IPS-NIHi7 (cell line): ENCODE measurements around the gene FRMD5.

Experiments
- DNase-seq: peaks from one replicate; pipeline ENCODE4 v3.0.0; 2012; ENCODE audit warnings: mixed read lengths; ENCODE audit errors: extremely low spot score

Gene FRMD5

DNA sequence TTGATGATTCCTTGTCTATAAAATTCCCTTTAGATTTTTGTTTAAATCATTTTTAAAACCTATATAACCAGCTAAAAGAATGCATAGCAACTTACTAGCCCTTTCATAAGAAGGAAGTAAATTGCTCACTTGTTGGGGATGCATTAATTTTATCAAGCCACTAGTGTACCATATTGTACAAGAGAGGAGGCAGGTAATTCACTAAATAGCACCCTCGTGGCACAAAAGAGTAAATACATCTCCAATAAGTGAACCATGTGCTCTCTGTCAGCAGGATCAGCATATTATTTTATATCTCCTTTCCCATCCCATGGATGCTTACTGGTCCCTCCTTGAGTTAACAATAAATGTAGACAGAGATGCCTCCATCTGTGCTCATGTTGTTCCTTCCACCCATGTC, 34.3 kb downstream of the FRMD5 start:
- DNase-seq: no peak

DNA sequence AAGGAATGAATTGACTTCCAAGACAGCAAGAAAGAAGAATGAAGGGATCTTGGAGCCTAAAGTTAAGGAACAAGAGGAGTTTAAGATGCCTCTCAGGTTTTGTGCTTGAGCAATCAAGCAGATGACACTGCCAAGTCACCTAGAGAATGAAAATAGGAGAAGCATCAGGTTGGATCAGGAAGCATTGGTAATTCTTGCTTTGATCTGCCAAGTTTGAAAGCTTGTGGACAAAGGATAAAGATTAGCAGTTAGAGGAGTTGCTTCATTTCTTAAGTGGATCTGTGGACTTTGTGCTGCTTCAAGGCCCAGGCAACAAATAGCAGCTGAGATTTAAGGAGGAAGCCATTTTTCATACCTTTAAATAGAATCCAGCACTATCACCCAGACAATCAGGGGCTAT, 35.6 kb downstream of the FRMD5 start:
- DNase-seq: no peak

DNA sequence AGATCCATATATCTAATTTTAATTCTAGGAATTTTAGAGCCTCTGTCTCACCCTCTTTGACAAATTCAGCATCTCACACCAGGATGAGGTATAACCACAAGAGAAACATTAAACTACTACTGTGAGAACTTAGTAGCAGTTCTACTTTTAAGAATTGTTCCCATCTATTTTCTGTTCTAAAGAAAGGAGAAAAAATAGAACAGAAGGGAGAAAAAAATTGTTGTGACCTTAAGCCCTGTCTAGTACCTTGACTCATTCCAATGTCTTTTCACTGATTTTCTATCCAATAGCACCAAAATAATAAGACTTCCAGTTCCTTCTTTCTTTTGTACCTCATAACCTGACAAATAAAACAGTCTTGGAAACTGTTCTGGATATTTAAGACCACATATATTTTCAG, 37.0 kb downstream of the FRMD5 start:
- DNase-seq: no peak

DNA sequence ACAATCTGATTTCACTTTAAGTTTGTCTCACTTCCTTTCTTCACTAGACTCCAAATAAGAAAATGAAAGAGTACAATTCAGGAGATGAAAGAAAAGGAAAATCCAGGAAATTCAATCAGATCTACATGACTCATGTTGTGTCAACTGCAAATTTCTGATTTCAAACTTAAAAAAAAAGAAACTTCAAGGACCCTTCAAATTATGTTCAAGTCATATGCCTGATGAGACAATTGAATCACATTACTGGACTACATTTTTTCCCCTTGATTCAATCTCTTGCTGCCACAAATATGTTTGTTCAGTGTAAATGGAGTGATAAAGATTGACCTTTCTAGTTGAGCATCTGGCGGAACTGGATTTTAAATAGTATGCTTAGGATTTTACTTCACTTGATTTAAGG, 37.4 kb downstream of the FRMD5 start:
- DNase-seq: no peak

DNA sequence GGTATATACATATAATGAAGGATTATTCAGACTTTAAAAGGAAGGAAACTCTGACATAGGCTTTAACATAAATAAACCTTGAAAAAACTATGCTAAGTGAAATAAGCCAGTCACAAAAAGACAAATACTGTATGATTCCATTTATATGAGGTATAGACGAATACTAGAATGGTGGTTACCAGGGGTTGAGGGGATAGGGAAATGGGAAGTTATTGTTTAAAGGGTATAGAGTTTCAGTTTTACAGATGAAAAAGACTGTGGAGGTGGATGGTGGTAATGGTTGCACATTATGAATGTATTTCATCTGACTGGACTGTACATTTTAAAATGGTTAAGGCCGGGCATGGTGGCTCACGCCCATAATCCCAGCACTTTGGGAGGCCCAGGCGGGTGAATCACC, 41.7 kb downstream of the FRMD5 start:
- no peak for DNase-seq

DNA sequence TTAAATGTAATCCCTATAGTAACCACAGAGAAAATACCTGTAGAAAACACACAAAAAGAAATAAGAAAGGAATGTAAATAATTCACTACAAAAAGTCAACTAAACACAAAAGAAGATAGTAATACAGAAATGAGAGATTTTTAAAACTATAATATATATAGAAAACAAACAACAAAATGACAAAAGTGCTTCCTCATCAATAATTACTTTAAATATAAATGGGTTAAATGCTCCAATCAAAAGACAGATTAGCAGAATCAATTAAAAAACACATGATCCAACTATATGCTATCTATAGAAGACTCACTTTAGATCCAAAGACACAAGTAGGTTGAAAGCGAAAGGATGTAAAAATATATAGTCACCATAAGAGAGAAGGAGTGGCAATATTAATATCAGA, 45.8 kb downstream of the FRMD5 start:
- no peak for DNase-seq

DNA sequence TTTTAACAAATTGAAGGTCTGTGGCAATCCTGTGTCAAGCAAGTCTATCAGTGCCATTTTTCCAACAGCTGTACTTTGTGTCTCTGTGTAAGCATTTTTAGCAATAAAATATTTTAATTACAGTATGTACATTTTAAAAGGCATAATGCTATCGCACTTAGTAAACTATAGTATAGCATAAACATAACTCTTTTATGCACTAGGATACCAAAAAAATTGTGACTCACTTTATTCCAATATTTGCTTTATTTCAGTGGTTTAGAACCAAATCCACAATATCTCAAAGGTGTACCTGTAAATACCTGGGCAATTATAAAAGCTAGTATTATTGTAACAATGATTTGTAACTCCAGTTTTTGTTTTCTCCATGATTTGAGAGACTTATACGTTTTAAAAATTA, 46.5 kb downstream of the FRMD5 start:
- DNase-seq: no peak

DNA sequence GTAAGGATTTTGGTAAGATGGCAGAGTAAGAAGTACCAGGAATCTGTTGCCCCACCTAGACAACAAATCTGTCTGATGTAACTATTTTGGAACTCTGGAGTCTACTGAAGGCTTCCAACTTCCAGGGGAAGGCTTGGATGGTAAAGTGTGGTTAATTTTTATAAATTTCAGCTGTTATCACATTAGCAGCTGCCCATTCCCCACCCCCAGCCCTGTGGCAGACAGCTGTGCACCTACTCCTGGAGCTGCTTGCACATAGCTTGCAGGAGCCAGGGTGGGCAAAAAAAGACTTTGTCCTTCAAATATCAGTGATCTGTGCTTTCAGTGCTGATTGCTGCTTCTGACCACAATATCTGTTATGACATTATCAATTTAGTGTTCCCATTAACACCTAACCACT, 47.4 kb downstream of the FRMD5 start:
- DNase-seq: no peak

DNA sequence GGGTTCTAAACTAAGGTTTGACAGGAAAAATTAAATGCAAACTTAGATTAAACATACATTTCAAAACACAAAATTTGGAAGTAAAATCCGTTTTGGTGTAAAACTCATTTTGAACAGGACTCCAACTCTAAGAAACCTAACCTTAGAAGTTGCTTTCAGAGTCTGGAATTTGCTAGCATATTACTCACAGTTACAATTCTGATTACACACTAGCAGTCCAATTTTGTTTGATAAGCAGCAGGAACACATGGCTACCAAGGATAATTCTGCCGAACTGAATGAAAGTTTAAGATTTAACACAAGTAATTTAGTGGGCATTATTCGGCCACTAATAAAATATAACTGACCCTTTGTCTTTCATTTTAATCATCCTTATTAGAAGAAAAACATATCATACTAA, 49.6 kb downstream of the FRMD5 start:
- no peak for DNase-seq

DNA sequence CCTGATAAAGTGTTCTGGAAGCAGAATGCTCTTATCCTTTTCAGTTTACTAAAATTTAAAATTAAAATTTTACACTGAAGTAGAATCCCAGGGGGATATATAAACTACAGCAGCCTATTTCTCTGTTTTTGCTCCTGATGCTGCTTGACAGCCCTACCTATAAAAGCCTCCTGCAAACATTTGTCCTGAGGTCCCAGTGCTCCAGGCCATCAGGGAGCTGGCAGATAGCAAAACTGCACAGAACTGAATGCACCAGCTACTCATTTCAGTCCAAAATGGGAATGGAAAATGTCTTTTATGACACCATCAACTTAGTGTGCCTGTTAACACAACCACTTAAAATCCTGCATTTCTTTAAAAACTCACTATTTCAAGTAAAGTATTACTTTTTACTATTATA, 50.1 kb downstream of the FRMD5 start:
- no peak for DNase-seq

DNA sequence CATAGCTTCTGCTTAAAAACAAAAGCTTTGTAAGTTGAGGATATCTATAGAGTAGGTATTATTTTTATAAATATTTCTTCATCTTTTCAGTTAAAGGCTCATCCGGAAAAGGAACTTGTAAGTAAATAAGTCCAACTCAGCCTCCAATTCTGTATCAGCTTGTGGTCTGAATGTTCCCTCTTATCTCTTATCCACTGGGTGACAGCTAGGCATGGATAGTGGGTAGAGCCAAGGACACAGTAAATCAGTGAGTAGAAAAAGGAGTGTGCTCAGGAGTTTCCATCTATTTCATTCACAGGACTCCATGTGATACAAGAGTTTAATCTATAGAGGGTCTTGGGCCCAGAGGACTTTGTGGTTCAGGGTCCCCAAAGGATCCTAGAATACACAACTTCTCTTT, 50.9 kb downstream of the FRMD5 start:
- DNase-seq: no peak

DNA sequence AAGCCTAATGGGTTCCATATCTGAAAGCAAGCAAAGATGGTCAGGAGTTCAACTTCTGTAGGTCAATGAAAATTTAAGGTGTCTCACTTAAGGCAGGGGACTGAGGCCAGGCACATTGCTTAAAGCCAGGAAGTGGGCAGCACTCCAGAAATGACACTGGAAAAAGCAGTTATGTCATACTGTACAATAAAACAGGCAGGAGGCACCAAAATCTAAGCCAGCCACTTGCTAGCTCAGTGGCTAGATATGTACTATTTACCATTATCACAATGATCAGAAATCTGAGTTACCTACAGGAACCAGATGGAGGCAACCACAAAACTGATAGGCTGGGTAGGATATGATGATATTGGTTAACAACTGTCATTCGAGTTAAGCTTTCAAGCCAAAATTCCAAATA, 57.3 kb downstream of the FRMD5 start:
- DNase-seq: no peak

DNA sequence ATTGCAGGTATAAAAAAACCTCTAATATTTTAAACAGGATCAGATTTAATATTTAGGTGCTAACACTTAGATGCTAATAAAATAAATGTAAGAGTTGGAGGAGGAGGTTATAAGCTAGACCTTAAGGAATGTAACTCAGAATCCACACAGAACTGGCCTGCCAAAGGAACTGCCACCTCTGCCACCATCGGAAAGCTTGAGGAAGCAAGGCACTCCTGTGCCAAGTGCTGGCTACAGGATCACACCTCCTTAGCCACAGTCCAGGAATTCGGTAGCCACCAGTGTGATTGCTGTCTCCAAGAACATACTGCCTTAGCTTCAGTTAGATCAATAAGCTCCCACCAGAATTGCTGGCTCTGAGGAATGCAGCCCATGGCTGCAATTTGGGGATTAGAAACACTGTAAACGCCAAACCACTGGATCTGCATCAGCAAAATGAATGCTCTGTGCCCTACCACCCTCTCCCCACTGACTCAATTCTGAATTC, 58.0 kb downstream of the FRMD5 start:
- no peak for DNase-seq

DNA sequence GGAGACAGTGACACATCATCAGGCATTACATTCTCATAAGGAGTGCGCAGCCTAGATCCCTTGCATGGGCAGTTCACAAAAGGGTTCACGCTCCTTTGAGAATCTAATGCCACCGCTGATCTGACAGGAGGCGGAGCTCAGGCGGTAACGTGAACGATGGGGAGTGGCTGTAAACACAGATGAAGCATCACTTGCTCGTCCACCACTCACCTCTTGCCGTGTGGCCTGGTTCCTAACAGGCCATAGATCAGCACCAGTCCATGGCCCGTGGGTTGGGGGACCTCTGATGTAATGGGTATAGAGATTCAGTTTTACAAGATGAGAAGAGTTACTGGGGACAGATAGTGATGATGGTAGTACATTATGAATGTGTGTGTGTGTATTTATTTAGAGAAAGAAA, 63.0 kb downstream of the FRMD5 start:
- no peak for DNase-seq

DNA sequence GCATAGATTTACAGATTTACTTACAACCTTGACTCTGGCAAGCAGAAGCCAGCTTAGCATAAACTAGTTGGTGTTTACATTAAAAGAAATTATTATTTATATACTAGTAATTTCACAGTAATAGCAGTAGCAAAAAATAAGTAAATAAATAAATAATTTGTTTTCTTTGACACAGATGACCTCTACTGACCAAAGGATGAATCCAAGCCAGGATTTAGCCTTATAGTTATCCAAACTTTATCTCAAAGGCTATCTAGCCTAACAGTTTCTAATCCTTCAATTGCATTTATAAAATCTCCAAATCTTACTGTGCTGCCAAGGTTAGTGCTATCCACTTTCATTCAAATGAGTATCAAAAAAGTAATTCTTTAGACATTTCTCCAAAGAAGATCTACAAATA, 64.3 kb downstream of the FRMD5 start:
- DNase-seq: no peak

DNA sequence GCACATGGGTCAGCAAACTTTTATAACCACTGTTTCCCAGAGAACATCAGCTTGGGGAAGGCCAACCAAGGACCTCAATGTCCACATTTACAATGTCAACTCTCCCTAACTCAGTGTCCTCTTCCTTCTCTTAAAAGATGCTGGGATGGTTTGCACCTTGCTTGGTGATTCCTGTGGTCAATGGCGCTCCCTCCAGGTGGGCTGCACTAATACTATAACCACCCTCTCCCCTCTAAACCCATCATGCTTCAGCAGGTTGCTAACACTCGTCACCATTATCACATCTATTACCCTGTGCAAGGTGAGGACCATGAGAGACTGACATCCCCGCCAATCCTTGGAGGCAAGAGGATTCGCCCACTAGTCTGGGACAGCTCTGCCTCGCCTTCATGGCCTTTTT, 65.2 kb downstream of the FRMD5 start:
- no peak for DNase-seq

DNA sequence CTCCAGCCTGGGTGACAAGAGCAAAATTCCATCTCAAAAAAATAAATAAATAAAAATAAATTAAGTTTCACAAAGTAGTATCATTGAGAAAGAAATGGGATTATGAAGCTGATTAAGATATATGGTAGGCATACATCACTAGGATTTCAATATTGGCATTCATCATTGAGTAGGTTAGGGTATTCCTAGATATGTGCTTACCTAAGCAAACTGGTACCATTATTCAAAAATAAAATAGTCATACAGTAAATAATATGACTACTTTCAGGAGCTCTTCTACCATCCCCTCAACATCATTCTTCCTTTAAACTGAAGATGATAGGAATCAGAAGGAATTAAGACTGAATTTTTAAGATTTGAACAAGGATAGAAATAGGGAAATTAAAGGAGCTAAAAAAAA, 66.6 kb downstream of the FRMD5 start:
- DNase-seq: no peak

DNA sequence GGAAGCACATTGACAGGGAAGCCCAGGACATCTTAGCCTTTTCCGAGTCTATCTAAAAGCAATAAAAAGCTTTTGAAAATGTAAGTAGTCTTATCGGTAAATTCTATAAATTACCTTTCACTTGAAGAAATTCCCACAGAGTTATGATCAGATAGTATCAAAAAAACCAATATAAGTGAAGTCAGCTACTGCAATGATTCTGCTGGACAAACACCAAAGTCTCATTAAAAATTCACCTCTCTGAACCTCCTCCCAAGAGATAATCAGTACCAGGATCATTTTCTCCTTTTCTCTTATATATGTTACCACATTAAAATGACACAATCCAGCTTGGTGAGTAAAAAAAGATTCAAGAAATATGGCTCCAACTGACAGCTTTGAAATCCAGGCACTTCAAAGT, 69.2 kb downstream of the FRMD5 start:
- DNase-seq: no peak

DNA sequence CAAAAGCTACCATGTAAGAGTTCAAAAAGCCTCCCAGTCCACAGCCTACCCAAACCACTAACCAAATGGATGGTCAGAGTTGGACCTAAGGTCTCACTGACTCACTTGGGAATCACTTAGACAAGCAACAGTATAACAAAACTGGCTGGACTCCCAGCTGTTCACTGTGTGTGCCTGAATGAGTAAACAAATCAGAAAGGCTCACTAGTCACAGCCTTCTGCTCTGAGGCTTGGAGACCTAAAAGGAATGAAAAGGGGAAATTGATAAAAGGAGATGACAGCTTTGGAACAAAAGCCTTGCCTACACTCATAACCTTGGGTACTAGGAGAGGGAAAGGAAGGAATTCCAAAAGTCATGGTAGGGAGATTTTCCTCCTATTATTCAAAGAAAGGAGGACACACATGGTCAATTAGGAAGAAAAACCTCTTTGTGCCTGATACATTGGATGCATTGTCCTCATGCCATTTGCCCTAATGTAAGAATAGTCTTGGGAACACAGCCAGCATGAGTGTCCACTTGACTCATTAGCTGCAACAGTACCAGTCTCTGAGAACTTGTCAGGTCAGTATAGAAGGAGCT, 92.3 kb downstream of the FRMD5 start:
- DNase-seq: no peak

DNA sequence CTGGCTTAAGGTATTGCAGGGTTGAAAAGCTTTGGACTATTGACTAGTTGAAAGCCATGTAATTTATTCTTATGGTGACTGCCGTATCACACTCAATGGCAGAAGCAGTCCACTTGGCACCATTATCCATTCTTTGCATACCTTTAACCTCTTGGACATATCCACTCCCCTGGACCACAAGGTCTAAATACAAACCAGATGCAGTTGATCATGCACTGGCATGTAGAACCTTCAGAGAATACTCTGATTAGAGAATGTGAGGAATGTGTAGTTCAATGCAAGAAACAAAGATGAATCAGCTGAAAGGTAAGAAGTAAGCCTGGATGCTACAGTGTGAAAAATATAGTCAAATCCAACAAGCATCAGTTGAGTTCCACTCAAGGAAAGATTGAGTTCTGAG, 93.1 kb downstream of the FRMD5 start:
- DNase-seq: no peak

DNA sequence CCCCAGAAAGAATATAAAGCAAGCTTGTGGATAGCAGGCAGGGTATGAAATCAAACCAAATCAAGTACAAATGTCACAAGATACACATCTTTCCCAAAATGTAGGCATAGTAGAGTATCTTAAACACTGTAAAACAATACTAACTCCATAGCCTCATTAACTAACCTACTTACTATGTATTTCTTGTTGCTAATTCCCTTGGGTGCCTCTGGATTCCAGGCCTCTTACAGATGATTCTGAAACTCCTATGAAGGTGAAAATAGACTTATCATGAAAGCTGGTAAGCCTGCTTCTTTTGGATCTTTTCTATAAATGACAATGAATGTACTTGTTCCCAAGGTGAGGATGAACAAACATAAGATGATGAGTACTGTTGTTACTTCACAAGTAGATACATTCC, 93.8 kb downstream of the FRMD5 start:
- no peak for DNase-seq

DNA sequence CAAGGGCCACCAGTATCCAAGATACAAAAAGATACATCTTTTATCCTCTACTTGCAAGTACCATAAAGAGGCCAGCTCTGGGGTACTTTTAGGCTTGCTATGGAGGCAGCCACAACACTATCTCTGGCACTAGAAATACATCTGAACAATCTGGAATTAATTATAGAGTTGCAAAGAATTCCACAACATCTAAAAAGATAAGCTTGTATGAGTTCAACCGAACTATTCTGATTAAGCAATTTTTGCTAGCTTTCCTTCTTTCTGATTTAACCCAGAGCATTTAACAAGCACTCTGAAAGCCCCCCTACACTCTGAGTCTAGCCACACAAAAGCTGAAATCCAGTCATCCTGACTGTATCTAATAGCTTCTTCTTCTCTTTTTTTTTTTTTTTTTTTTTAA, 95.4 kb downstream of the FRMD5 start:
- DNase-seq: no peak

DNA sequence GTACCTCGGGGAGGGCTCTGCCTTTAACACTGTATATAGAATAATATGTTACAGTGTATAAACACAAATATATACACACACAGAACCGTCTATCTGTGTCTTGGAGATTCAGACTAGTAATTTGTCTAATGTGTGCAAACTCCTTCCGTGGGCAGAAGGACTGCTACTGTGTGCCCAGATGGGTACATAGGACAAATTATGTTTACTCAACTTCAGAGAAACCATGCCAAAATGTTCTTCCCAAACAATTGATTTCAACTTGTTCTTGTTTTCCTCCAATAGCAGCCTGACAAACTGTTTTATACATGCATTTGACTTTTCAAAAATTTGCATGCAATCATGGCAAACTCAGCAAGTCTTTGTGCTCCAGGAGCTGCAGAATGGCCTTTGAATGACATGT, 97.5 kb downstream of the FRMD5 start:
- DNase-seq: no peak

DNA sequence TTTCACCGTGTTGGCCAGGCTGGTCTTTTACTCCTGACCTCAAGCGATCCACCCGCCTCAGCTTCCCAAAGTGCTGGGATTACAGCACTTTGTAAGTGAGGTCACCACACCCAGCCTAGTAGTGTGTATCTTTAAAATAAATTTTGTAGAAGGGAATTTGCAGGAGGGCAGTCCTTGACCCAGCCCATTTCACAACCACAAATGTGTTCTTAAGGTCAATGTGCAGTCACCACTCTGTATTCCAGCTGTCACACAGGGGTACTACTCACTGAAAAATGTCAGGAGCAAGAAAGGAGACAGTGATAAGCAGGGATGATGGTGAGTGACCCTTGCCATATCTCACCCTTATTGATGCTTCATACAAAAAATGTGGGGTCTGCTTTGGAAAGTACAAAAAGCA, 98.5 kb downstream of the FRMD5 start:
- DNase-seq: no peak

DNA sequence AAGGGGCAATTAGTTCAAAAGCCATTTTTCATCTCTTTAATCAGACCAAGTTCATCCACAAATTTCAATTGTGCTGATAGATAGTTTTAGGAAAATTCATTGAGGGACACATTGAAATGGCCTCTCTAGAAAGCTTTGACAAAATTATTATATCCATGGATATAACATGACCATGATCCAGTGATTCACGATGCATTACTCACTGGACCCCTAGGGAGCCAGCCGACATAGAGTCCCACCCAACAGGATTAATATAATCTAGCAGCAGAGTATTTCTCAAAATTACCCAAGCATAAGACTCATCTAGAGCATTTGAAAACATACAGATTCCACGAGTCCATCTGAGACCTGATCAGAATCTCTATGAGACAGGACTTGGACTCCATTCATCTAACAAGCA, 100.3 kb downstream of the FRMD5 start:
- no peak for DNase-seq
